HepG2 (cell line): ENCODE data around the gene CST1. TPM values are rescaled to one million over a fixed set of nuclear protein-coding genes. Genes with fewer than 3 reads are reported as not detected.
A peak's percentile ranks its signal among the peaks of the same experiment; 100 is the strongest.
"Not testable (repeated sequence)": the region's sequence is repeated elsewhere in the genome, so short reads cannot be mapped to it uniquely, and the experiment has no call there.

Source experiments
- ATAC-seq: fragments of 200-7000 bp; cut with Tn5 transposase; 3 replicates; pipeline ENCODE4 v1.9.1; 2020; ENCODE audit warnings: mild to moderate bottlenecking, moderate library complexity
- BruUV-seq: library from RNA; stranded (reverse); fragments of 400-500 nt; replicated peaks from 2 replicates; lab custom pipeline; 2021; lab: Mats Ljungman, UMichigan
- CTCF ChIA-PET: fragments of 300-600 bp; formaldehyde crosslinking; extraction: SDS; loops from one replicate; lab custom pipeline; 2021; ENCODE audit warnings: low total read pairs, inconsistent platforms, low intra/inter-chr PET ratio; lab: Yijun Ruan, JAX
- POLR2A ChIA-PET: fragments of 350-600 bp; sonication (Branson Sonifier 250); formaldehyde crosslinking; loops from one replicate; lab custom pipeline; 2020; ENCODE audit warnings: antibody characterized with exemption, inconsistent platforms; lab: Yijun Ruan, JAX
- DNase-seq: peaks from one replicate; pipeline ENCODE4 v3.0.0-alpha.2; 2015; ENCODE audit warnings: low spot score
- FAIRE-seq: peaks from 3 replicates; lab custom pipeline; 2011; peaks lifted over from hg19 to GRCh38; lab: Jason Lieb, UNC
- H2AFZ ChIP-seq: one replicate; pipeline ENCODE4 v1.6.1; 2011; ENCODE audit warnings: low read length, inconsistent platforms
- H3K27ac ChIP-seq: fragments of 300-600 bp; 3 replicates; pipeline ENCODE4 v1.8.0; 2011; ENCODE audit warnings: mixed run types, mild to moderate bottlenecking, mixed read lengths, low read length, inconsistent platforms; ENCODE audit not compliant: insufficient read depth; ENCODE audit errors: extremely low read length
- H3K27me3 ChIP-seq, 2 experiments: fragments of 200-600 bp in 1 of 2; 2 replicates in 1 of 2; 3 replicates in 1 of 2; pipeline versions ENCODE4 v1.6.0 to v1.8.0; 2011; ENCODE audit warnings: low read length in 2 of 2, mild to moderate bottlenecking in 2 of 2, moderate library complexity in 2 of 2, inconsistent platforms in 1 of 2; ENCODE audit not compliant: insufficient read depth in 2 of 2, control insufficient read depth in 1 of 2
- H3K36me3 ChIP-seq, 2 experiments: fragments of 200-600 bp in 1 of 2; replicated peaks in 1 of 2; 2 replicates in 1 of 2; 3 replicates in 1 of 2; pipeline versions ENCODE4 v1.5.1 to v1.8.0; 2011; ENCODE audit warnings: low read length in 2 of 2, inconsistent platforms in 1 of 2; ENCODE audit not compliant: insufficient read depth in 2 of 2, control insufficient read depth in 1 of 2
- H3K4me1 ChIP-seq: 2 replicates; pipeline ENCODE4 v1.5.1; 2012; ENCODE audit warnings: low read length, inconsistent platforms; ENCODE audit not compliant: insufficient read depth
- H3K4me2 ChIP-seq: 2 replicates; pipeline ENCODE4 v1.6.0; 2011; ENCODE audit warnings: low read depth, low read length, inconsistent platforms
- H3K4me3 ChIP-seq, 3 experiments: fragments of 200-600 bp in 1 of 3; sonication (generic), shearing (Covaris generic) in 1 of 3; replicated peaks in 1 of 3; 2 replicates each; pipeline ENCODE4 v1.5.1; 2011 to 2016; ENCODE audit warnings: low read length in 3 of 3, inconsistent platforms in 2 of 3, low read depth in 2 of 3, mild to moderate bottlenecking in 2 of 3, control low read depth in 1 of 3, mixed read lengths in 1 of 3; ENCODE audit not compliant: insufficient read depth in 1 of 3
- H3K79me2 ChIP-seq: one replicate; pipeline ENCODE4 v1.6.1; 2011; ENCODE audit warnings: low read length, inconsistent platforms; ENCODE audit not compliant: insufficient read depth
- H3K9ac ChIP-seq: 2 replicates; pipeline ENCODE4 v1.6.0; 2011; ENCODE audit warnings: mild to moderate bottlenecking, low read depth, low read length, inconsistent platforms; ENCODE audit not compliant: insufficient read depth
- H3K9me3 ChIP-seq: 2 replicates; pipeline ENCODE4 v1.5.1; 2012; ENCODE audit warnings: mild to moderate bottlenecking, low read length
- H4K20me1 ChIP-seq: 2 replicates; pipeline ENCODE4 v1.6.0; 2011; ENCODE audit warnings: inconsistent platforms, mild to moderate bottlenecking, low read length, moderate library complexity; ENCODE audit not compliant: insufficient read depth
- GMEB1 ChIP-seq: sonication (generic); formaldehyde crosslinking; IDR thresholded peaks from 2 replicates; pipeline ENCODE4 v1.5.1; 2020; ENCODE audit warnings: missing genetic modification reagents, mild to moderate bottlenecking, borderline replicate concordance
- HOXD1 ChIP-seq: sonication (generic); formaldehyde crosslinking; IDR thresholded peaks from 2 replicates; pipeline ENCODE4 v1.5.0; 2020; ENCODE audit warnings: missing genetic modification reagents
- NFE2 ChIP-seq: sonication (generic); formaldehyde crosslinking; IDR thresholded peaks from 2 replicates; pipeline ENCODE4 v1.4.0; 2020; ENCODE audit warnings: missing genetic modification reagents
- SPEN ChIP-seq: sonication (generic); formaldehyde crosslinking; IDR thresholded peaks from 2 replicates; pipeline ENCODE4 v1.5.1; 2020; ENCODE audit warnings: low read depth, mild to moderate bottlenecking, missing genetic modification reagents
- ZNF530 ChIP-seq: sonication (generic); formaldehyde crosslinking; IDR thresholded peaks from 2 replicates; pipeline ENCODE4 v1.5.0; 2020; ENCODE audit warnings: low read depth, mild to moderate bottlenecking, missing genetic modification reagents
- whole genome bisulfite sequencing: methylation state at CpG from one replicate; pipeline ENCODE4 v1.1.6; 2017; ENCODE audit warnings: low lambda C conversion rate; 5-methylcytosine and 5-hydroxymethylcytosine counted together
- in situ Hi-C: cut with HindIII; loops from 2 replicates; pipeline ENCODE4 v1.10.0; 2017; ENCODE audit warnings: low pct_unique_long_range_greater_than_20kb; ENCODE audit not compliant: extremely low pct_ligation_motif_present
- intact Hi-C: fragments of 100-400 bp; cut with micrococcal nuclease; formaldehyde crosslinking; loops from one replicate; pipeline ENCODE4 v1.10.0; 2022; ENCODE audit not compliant: unreplicated experiment
- polyA plus RNA-seq, 8 experiments: library from polyadenylated mRNA; depleted of rRNA in 3 of 8; stranded (reverse) in 7 of 8; unstranded in 1 of 8; fragments of >200 nt; fragmentation: Illumina TruSeq in 4 of 8; extraction: Trizol in 4 of 8; gene quantifications; 2 replicates each; pipeline versions ENCODE4 v1.2.1 to v1.2.3, GENCODE V29; 2011 to 2016; ENCODE audit warnings: low read depth in 4 of 8, missing spikeins in 1 of 8, mixed read lengths in 1 of 8; ENCODE audit not compliant: insufficient read depth in 1 of 8
- total RNA-seq, 5 experiments: library from RNA; depleted of rRNA; stranded (reverse); fragments of >200 nt; fragmentation: Illumina TruSeq; extraction: Trizol; gene quantifications; 2 replicates each; pipeline ENCODE4 v1.2.3, GENCODE V29; 2016; ENCODE audit warnings: low read depth in 1 of 5

The CST1 gene
- total and polyA plus RNA-seq, 2 of the 13 experiments (the other 11 are each of a cell fraction or from before 2014, with no cell fraction given): 0.09 TPM; not detected in 1

GRCh38 chr20:23777380-23777779, 26.6 kb upstream of the CST1 start:
- WGBS: 7% methylated on average over 6 of the region's 8 CpGs
- peaks cover 1 to 13% of the 10 kb centered on the region in 2 experiments; a peak in 1 of 5 replicates for H3K27me3 ChIP-seq
- H3K27ac ChIP-seq, H3K9ac ChIP-seq, H3K4me3 ChIP-seq, H3K9me3 ChIP-seq, H3K4me2 ChIP-seq, DNase-seq, FAIRE-seq, ATAC-seq, H4K20me1 ChIP-seq, CTCF ChIA-PET, H3K79me2 ChIP-seq, in situ Hi-C loops, H3K4me1 ChIP-seq, H2AFZ ChIP-seq, BruUV-seq, H3K36me3 ChIP-seq, POLR2A ChIA-PET, intact Hi-C loops: not testable (repeated sequence)

- ChIA-PET CTCF (no interaction called here), POLR2A (no interaction called here)
- H2AFZ ChIP-seq: no peak overlapping the region
- DNase-seq: no peak
- TF ChIP-seq HOXD1 (no peak), SPEN (CRISPR knock-in tag) (no peak), GMEB1 (CRISPR knock-in tag) (no peak), ZNF530 (CRISPR knock-in tag) (no peak), NFE2 (CRISPR knock-in tag) (no peak)
- TF ChIP-seq, all 625 proteins: peak for 0
- Histone ChIP-seq H3K36me3 (no peaks in the 10 kb centered on the region), H3K4me2 (no peak overlapping the region), H3K79me2 (no peaks in the 10 kb centered on the region), H3K9ac (no peak overlapping the region), H3K4me3 (no peak overlapping the region), H4K20me1 (no peaks in the 10 kb centered on the region), H3K4me1 (no peaks in the 10 kb centered on the region), H3K27me3 (peaks cover 1 to 13% of the 10 kb centered on the region in 2 experiments; a peak in 1 of 5 replicates), H3K9me3 (no peaks in the 10 kb centered on the region), H3K27ac (no peak overlapping the region)
- ATAC-seq (peak; percentile 82), FAIRE-seq (no peak)
- in situ Hi-C loops: no loop called here
- 8% methylated on average over 12 of the region's 14 CpGs for WGBS
- intact Hi-C loops: no loop called here
- no TSS peak for BruUV-seq
Observed at GRCh38 chr20:23776067-23776771, 25.5 kb upstream of the CST1 start.
